Transverse colon (tissue), 4 donors: Measurements from ENCODE around the gene POU2F1. TPM values are rescaled to one million over a fixed set of nuclear protein-coding genes. Genes with fewer than 3 reads are reported as not detected.

ENCODE experiments used
- DNase-seq: peaks from one replicate; pipeline ENCODE4 v3.0.0-alpha.2; 2019
- H3K27ac ChIP-seq, 4 donors: fragments of 200-600 bp; sonication (generic); 2 replicates each; pipeline ENCODE4 v1.5.1; 2016 to 2018; ENCODE audit warnings: inconsistent platforms in 4 of 4
- H3K27me3 ChIP-seq: fragments of 200-600 bp; sonication (generic); 2 replicates; pipeline ENCODE4 v1.5.1; 2017; ENCODE audit warnings: inconsistent platforms
- H3K36me3 ChIP-seq, 4 donors: fragments of 200-600 bp; sonication (generic); 2 replicates each; pipeline ENCODE4 v1.5.1; 2017 to 2019; ENCODE audit warnings: inconsistent platforms in 4 of 4
- H3K4me1 ChIP-seq, 4 donors: fragments of 200-600 bp; sonication (generic); 2 replicates each; pipeline ENCODE4 v1.5.1; 2017 to 2020; ENCODE audit warnings: inconsistent platforms in 4 of 4
- H3K4me3 ChIP-seq, 4 donors: fragments of 200-600 bp; sonication (generic); 1 replicate in 1 of 4; 2 replicates in 3 of 4; pipeline versions ENCODE4 v1.5.1 to v1.6.1; 2017 to 2019; ENCODE audit warnings: inconsistent platforms in 4 of 4
- H3K9me3 ChIP-seq, 2 donors: fragments of 200-600 bp; sonication (generic); 2 replicates each; pipeline ENCODE4 v1.5.1; 2017 to 2019; ENCODE audit warnings: inconsistent platforms in 2 of 2
- CTCF ChIP-seq, 5 experiments: fragments of 200-600 bp in 3 of 5; fragments of 450-650 bp in 2 of 5; sonication (generic) in 3 of 5; IDR thresholded peaks; 1 replicate in 2 of 5; 2 replicates in 3 of 5; pipeline ENCODE4 v1.5.1; 2016 to 2017; ENCODE audit warnings: antibody characterized with exemption in 5 of 5, inconsistent platforms in 3 of 5, mild to moderate bottlenecking in 2 of 5, moderate library complexity in 1 of 5
- EP300 ChIP-seq: sonication (generic); formaldehyde crosslinking; IDR thresholded peaks from one replicate; pipeline ENCODE4 v1.6.1; 2017; ENCODE audit warnings: antibody characterized with exemption, low read depth
- POLR2A ChIP-seq: fragments of 450-650 bp; IDR thresholded peaks from one replicate; pipeline ENCODE4 v1.6.1; 2016; ENCODE audit warnings: antibody characterized with exemption, mild to moderate bottlenecking, moderate library complexity
- POLR2AphosphoS5 ChIP-seq, 3 donors: sonication (generic); formaldehyde crosslinking; IDR thresholded peaks; one replicate each; pipeline ENCODE4 v1.6.1; 2016; ENCODE audit warnings: antibody characterized with exemption in 3 of 3
- WGBS, 2 donors: methylation state at CpG; one replicate each; pipeline ENCODE4 v1.1.5; 2018; ENCODE audit warnings: low coverage in 1 of 2; 5-methylcytosine and 5-hydroxymethylcytosine counted together
- in situ Hi-C, 4 donors: fragments of 200-750 bp; cut with MboI; loops; one replicate each; pipeline versions ENCODE4 v1.15.0 to v1.15.1; 2017; ENCODE audit warnings: low sequenced_read_pairs in 3 of 4, low pct_ligation_motif_present in 1 of 4, low pct_unique_long_range_greater_than_20kb in 1 of 4
- intact Hi-C: fragments of 100-400 bp; cut with DNase I; formaldehyde crosslinking; loops from one replicate; pipeline ENCODE4 v1.15.1; 2023; ENCODE audit warnings: low total_unique reads
- total RNA-seq, 4 donors: library from RNA; depleted of rRNA; stranded (reverse); fragments of >200 nt; gene quantifications; one replicate each; pipeline ENCODE4 v1.1.0, GENCODE V29; 2016

The POU2F1 gene
- total RNA-seq, 4 donors from 2014 or later = 6.6 to 31.8 (median 19.0) TPM

GRCh38 chr1:167233373-167233772 lies 12.7 kb downstream of the POU2F1 start:
- in situ Hi-C loops = no loop called here
- 77 to 100% methylated on average over 1 of the region's 1 CpG for WGBS, 2 donors
- H3K36me3 ChIP-seq = no peaks in the 10 kb centered on the region
- intact Hi-C loops = no loop called here
- no peak overlapping the region for H3K4me3 ChIP-seq
- H3K27ac ChIP-seq = no peak overlapping the region
- TF ChIP-seq CTCF (IDR thresholded peaks at IDR 0.05) = no peak
- TF ChIP-seq EP300 = no peak
- no peak for TF ChIP-seq POLR2A
- no peak for TF ChIP-seq POLR2AphosphoS5 (IDR thresholded peaks at IDR 0.05)
- no peaks in the 10 kb centered on the region for H3K9me3 ChIP-seq
- DNase-seq = no peak
- H3K27me3 ChIP-seq = no peaks in the 10 kb centered on the region
- H3K4me1 ChIP-seq = peaks cover 0 to 22% (median 11%) of the 10 kb centered on the region in 4 donors

DNA sequence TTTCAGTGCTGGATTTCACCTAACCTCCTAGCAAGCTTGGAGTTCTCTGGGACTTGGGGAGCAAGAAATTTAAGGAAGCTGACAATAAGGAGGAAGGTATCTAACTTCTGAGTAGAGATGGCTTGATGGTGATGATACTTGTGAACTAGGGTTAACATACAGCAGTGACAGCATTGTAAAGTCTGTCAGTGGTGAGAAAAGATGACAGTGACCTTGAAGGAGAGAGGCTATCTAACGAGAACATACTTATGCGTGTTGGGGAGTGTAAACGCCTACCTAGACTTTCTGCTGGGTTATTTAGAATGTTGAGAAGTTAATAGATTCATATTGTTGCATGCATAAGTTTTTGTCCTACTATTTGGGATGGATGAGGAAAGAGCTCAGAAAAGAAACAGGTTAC lies 16.3 kb downstream of the POU2F1 start:
- Histone ChIP-seq H3K27me3 (no peaks in the 10 kb centered on the region), H3K4me3 (no peak overlapping the region), H3K4me1 (peaks cover 0 to 9% (median 0%) of the 10 kb centered on the region in 4 donors), H3K27ac (no peak overlapping the region), H3K36me3 (no peaks in the 10 kb centered on the region), H3K9me3 (no peaks in the 10 kb centered on the region)
- TF ChIP-seq EP300 = no peak
- no peak for TF ChIP-seq POLR2A
- no peak for TF ChIP-seq CTCF (IDR thresholded peaks at IDR 0.05)
- TF ChIP-seq POLR2AphosphoS5 (IDR thresholded peaks at IDR 0.05) = no peak
- intact Hi-C loops = no loop called here
- in situ Hi-C loops = no loop called here
- WGBS, 2 donors = 90 to 93% methylated on average over 3 of the region's 3 CpGs
- DNase-seq = no peak

DNA sequence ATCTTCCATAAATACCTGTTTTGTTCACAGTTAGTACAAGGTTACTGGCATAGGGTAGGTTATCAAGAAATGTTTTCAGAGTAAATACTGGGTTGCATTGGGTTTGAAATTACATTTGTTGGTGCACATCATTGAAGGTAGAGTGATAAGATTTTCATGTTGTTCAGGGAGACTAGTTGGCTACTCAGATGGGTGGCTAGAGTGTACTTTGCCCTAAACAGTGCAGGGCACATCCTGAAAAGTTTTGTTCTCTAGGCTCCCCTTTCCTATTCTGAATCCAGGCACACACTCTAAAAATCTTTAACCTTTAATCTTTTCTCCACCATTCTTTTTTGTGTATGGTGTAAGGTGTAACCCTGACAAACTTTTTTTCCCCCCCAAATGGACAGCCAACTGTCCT lies 18.0 kb downstream of the POU2F1 start:
- Histone ChIP-seq H3K27ac (no peak overlapping the region), H3K36me3 (no peaks in the 10 kb centered on the region), H3K27me3 (no peaks in the 10 kb centered on the region), H3K9me3 (no peaks in the 10 kb centered on the region), H3K4me3 (no peak overlapping the region), H3K4me1 (peaks cover 0 to 9% (median 0%) of the 10 kb centered on the region in 4 donors)
- intact Hi-C loops = no loop called here
- in situ Hi-C loops = no loop called here
- TF ChIP-seq CTCF (IDR thresholded peaks at IDR 0.05) = no peak
- TF ChIP-seq EP300 = no peak
- no peak for TF ChIP-seq POLR2AphosphoS5 (IDR thresholded peaks at IDR 0.05)
- no peak for TF ChIP-seq POLR2A
- DNase-seq = no peak

- no peaks in the 10 kb centered on the region for H3K36me3 ChIP-seq
- intact Hi-C loops = no loop called here
- WGBS, 2 donors = 85 to 100% methylated on average over 2 of the region's 2 CpGs
- H3K9me3 ChIP-seq = no peaks in the 10 kb centered on the region
- DNase-seq = no peak
- in situ Hi-C loops = no loop called here
- TF ChIP-seq POLR2A = no peak
- no peak for TF ChIP-seq POLR2AphosphoS5 (IDR thresholded peaks at IDR 0.05)
- no peak for TF ChIP-seq EP300
- TF ChIP-seq CTCF (IDR thresholded peaks at IDR 0.05) = no peak
- H3K27ac ChIP-seq = no peak overlapping the region
- H3K4me1 ChIP-seq = peaks cover 0 to 9% (median 0%) of the 10 kb centered on the region in 4 donors
- H3K4me3 ChIP-seq = no peak overlapping the region
- H3K27me3 ChIP-seq = no peaks in the 10 kb centered on the region
Observed at GRCh38 chr1:167239257-167239656, 18.6 kb downstream of the POU2F1 start.
